H7 (cell line): ENCODE data around the gene CLTCL1. TPM values are rescaled to one million over a fixed set of nuclear protein-coding genes. Genes with fewer than 3 reads are reported as not detected.

Experiments
- DNase-seq: peaks from one replicate; pipeline ENCODE4 v3.0.0; 2012
- H3K27me3 ChIP-seq: 2 replicates; pipeline ENCODE4 v1.6.0; 2011; ENCODE audit warnings: mild to moderate bottlenecking, low read length; ENCODE audit not compliant: control insufficient read depth, insufficient read depth
- H3K36me3 ChIP-seq: replicated peaks from 2 replicates; pipeline ENCODE4 v1.5.1; 2011; ENCODE audit warnings: low read length; ENCODE audit not compliant: control insufficient read depth, insufficient read depth
- H3K4me3 ChIP-seq: 2 replicates; pipeline ENCODE4 v1.5.1; 2011; ENCODE audit warnings: low read depth, mild to moderate bottlenecking, control low read depth, low read length, moderate library complexity; ENCODE audit not compliant: insufficient read depth
- total RNA-seq: library from RNA; depleted of rRNA; stranded (reverse); fragments of >200 nt; shearing (Covaris generic); gene quantifications from 2 replicates; pipeline ENCODE4 v1.2.3, GENCODE V29; 2014

CLTCL1 gene
- total RNA-seq, 1 experiment from 2014 or later, result 10.3 TPM

GRCh38 chr22:19149047-19149883, 142.3 kb downstream of the CLTCL1 start:
- peak; percentile 91 for DNase-seq
- Histone ChIP-seq H3K4me3 (peak overlapping the region; percentile 43), H3K36me3 (no peaks in the 10 kb centered on the region), H3K27me3 (peaks cover 70% of the 10 kb centered on the region)

GRCh38 chr22:19148417-19149046, 143.0 kb downstream of the CLTCL1 start:
- no peak for DNase-seq
- Histone ChIP-seq H3K27me3 (peaks cover 68% of the 10 kb centered on the region), H3K36me3 (no peaks in the 10 kb centered on the region), H3K4me3 (peak overlapping the region; percentile 43; the same call in 1 of the 2 replicates)

GRCh38 chr22:19147195-19147780, 144.2 kb downstream of the CLTCL1 start:
- peak; percentile 77 for DNase-seq
- Histone ChIP-seq H3K27me3 (peaks cover 59% of the 10 kb centered on the region), H3K36me3 (peaks cover 4% of the 10 kb centered on the region), H3K4me3 (no peak overlapping the region)

- Histone ChIP-seq H3K27me3 (peaks cover 50% of the 10 kb centered on the region), H3K4me3 (no peak overlapping the region), H3K36me3 (peaks cover 9% of the 10 kb centered on the region)
- DNase-seq, result no peak
Observed at GRCh38 chr22:19146215-19146968, 145.1 kb downstream of the CLTCL1 start.

- Histone ChIP-seq H3K27me3 (peaks cover 28% of the 10 kb centered on the region), H3K4me3 (peak overlapping the region; percentile 91), H3K36me3 (peaks cover 25% of the 10 kb centered on the region)
- no peak for DNase-seq
Observed at GRCh38 chr22:19143967-19144400, 147.5 kb downstream of the CLTCL1 start.

GRCh38 chr22:19143212-19143611, 148.3 kb downstream of the CLTCL1 start:
- H3K27me3 ChIP-seq, result peaks cover 20% of the 10 kb centered on the region
- H3K36me3 ChIP-seq, result peaks cover 30% of the 10 kb centered on the region
- DNase-seq, result no peak
- H3K4me3 ChIP-seq, result no peak overlapping the region

- Histone ChIP-seq H3K4me3 (no peak overlapping the region), H3K27me3 (peaks cover 12% of the 10 kb centered on the region), H3K36me3 (peaks cover 31% of the 10 kb centered on the region)
- DNase-seq, result no peak
Observed at GRCh38 chr22:19142394-19142793, 149.1 kb downstream of the CLTCL1 start.

- Histone ChIP-seq H3K4me3 (no peak overlapping the region), H3K27me3 (no peaks in the 10 kb centered on the region), H3K36me3 (peaks cover 36% of the 10 kb centered on the region)
- no peak for DNase-seq
Observed at GRCh38 chr22:19139974-19140373, 151.5 kb downstream of the CLTCL1 start.

- Histone ChIP-seq H3K4me3 (no peak overlapping the region), H3K27me3 (no peaks in the 10 kb centered on the region), H3K36me3 (peaks cover 38% of the 10 kb centered on the region)
- DNase-seq, result no peak
Observed at GRCh38 chr22:19139001-19139356, 152.5 kb downstream of the CLTCL1 start.

- Histone ChIP-seq H3K36me3 (peaks cover 41% of the 10 kb centered on the region), H3K27me3 (no peaks in the 10 kb centered on the region), H3K4me3 (no peak overlapping the region)
- DNase-seq, result no peak
Observed at GRCh38 chr22:19138217-19139000, 153.1 kb downstream of the CLTCL1 start.

GRCh38 chr22:19137384-19138216, 153.9 kb downstream of the CLTCL1 start:
- no peaks in the 10 kb centered on the region for H3K27me3 ChIP-seq
- no peak overlapping the region for H3K4me3 ChIP-seq
- DNase-seq, result no peak
- peaks cover 41% of the 10 kb centered on the region for H3K36me3 ChIP-seq

- DNase-seq, result no peak
- Histone ChIP-seq H3K27me3 (no peaks in the 10 kb centered on the region), H3K36me3 (peaks cover 35% of the 10 kb centered on the region), H3K4me3 (no peak overlapping the region)
Observed at GRCh38 chr22:19136915-19137314, 154.6 kb downstream of the CLTCL1 start.

- DNase-seq, result no peak
- no peaks in the 10 kb centered on the region for H3K27me3 ChIP-seq
- H3K4me3 ChIP-seq, result no peak overlapping the region
- peaks cover 23% of the 10 kb centered on the region for H3K36me3 ChIP-seq
Observed at GRCh38 chr22:19134874-19135273, 156.6 kb downstream of the CLTCL1 start.
